RWPE1 (cell line): ENCODE results near the gene PPP1CC.
"Not testable (repeated sequence)": the region's sequence is repeated elsewhere in the genome, so short reads cannot be mapped to it uniquely, and the experiment has no call there.

Experiments used
- CTCF ChIA-PET: fragments of 350-600 bp; sonication (Branson Sonifier 250); formaldehyde crosslinking; extraction: SDS; loops from one replicate; lab custom pipeline; 2021; lab: Yijun Ruan, JAX
- POLR2A ChIA-PET: fragments of 400-600 bp; formaldehyde crosslinking; extraction: SDS; loops from one replicate; lab custom pipeline; 2020; ENCODE audit warnings: antibody characterized with exemption; ENCODE audit not compliant: low non-redundant PET; lab: Yijun Ruan, JAX
- DNase-seq: peaks from one replicate; pipeline ENCODE4 v3.0.0; 2012; ENCODE audit warnings: low spot score
- H3K27ac ChIP-seq: fragments of 450-650 bp; 2 replicates; pipeline ENCODE4 v1.5.1; 2017
- CTCF ChIP-seq: fragments of 450-650 bp; conservative IDR thresholded peaks from 2 replicates; pipeline ENCODE4 v1.5.1; 2017; ENCODE audit warnings: low read depth, mild to moderate bottlenecking

PPP1CC gene

DNA sequence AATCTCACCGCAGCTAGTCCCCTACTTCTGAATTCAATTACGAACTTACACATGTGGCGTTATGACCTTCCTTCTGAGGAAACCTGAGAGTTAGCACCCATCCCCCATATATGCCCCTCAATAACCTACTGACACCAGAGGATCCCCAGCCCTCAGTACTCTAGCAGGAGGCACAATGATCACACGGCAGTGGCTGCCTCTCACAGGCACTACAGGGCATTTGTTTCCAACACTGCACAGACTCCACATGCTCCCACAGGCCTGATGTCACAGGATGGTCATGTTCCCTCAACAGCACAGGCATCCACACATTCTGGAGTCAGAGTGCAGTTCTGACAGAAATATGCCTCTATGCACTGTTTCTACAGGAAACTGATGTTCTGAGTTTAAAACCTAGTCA, 17.4 kb downstream of the PPP1CC start:
- TF ChIP-seq CTCF = no peak
- no peak overlapping the region for H3K27ac ChIP-seq
- CTCF ChIA-PET = no interaction called here
- POLR2A ChIA-PET = no interaction called here
- no peak for DNase-seq

DNA sequence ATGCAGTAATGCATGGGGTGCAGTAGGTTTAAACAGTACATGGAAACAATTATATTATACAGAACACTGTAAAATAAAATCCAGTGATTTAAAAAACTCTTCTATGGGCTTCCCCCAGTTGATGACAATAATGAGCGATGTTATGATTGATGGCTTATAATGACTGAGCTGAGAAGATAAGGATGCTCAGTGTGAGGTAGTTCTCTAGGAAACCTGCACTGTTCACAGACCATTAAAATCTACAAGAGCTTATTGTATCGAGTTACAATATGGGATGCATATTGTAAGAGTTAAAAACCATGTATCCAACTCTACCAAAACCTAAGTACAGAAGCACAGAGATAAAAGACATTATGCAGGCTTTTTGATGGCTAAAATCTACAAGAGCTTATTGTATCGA, 19.8 kb downstream of the PPP1CC start:
- CTCF ChIA-PET, DNase-seq, POLR2A ChIA-PET, H3K27ac ChIP-seq: not testable (repeated sequence)

DNA sequence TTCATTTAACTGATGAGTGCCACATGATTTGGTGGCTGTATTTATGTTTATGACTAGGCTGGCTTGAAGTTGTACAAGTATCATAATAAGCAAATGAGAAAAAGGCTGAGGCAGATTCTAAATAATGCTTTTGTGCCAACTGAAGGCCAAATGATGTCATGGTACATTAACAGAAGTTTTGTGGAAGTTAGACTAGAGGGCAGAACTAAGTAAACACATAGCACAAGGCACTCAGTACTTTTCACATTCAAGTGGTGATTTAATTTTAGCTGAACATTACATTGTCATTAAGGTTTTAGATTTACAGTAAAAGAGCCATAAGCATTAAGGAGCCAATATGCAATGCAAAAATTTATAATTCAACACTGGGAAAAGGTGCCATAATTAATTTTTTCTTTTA, 21.1 kb downstream of the PPP1CC start:
- DNase-seq = no peak
- ChIA-PET CTCF (interaction anchor here (0.6 kb wide), 1 partner anchor 103 kb away, joined by 3 read pairs; no protein-coding TSS in a partner anchor), POLR2A (no interaction called here)
- no peak overlapping the region for H3K27ac ChIP-seq
- TF ChIP-seq CTCF = no peak

- DNase-seq = no peak
- TF ChIP-seq CTCF = no peak
- H3K27ac ChIP-seq = no peak overlapping the region
- CTCF ChIA-PET = no interaction called here
- POLR2A ChIA-PET = no interaction called here
Observed at GRCh38 chr12:110720516-110720915, 22.2 kb downstream of the PPP1CC start.

- TF ChIP-seq CTCF = no peak
- DNase-seq = no peak
- POLR2A ChIA-PET = no interaction called here
- CTCF ChIA-PET = no interaction called here
- H3K27ac ChIP-seq = no peak overlapping the region
Observed at GRCh38 chr12:110718222-110718908, 24.3 kb downstream of the PPP1CC start.

- ChIA-PET POLR2A (no interaction called here), CTCF (interaction anchor here (0.6 kb wide), 1 partner anchor 266 kb away, joined by 4 read pairs; no protein-coding TSS in a partner anchor)
- no peak for DNase-seq
- no peak overlapping the region for H3K27ac ChIP-seq
- no peak for TF ChIP-seq CTCF
Observed at GRCh38 chr12:110717037-110717436, 25.7 kb downstream of the PPP1CC start.

- H3K27ac ChIP-seq = no peak overlapping the region
- no peak for DNase-seq
- ChIA-PET CTCF (no interaction called here), POLR2A (no interaction called here)
- no peak for TF ChIP-seq CTCF
Observed at GRCh38 chr12:110708917-110709316, 33.8 kb downstream of the PPP1CC start.
